Measurements from ENCODE around the gene GBE1. TPM values are rescaled to one million over a fixed set of nuclear protein-coding genes. Genes with fewer than 3 reads are reported as not detected.

The GBE1 gene
- total RNA-seq, 1 donor from 2014 or later, result 34.4 TPM

DNA sequence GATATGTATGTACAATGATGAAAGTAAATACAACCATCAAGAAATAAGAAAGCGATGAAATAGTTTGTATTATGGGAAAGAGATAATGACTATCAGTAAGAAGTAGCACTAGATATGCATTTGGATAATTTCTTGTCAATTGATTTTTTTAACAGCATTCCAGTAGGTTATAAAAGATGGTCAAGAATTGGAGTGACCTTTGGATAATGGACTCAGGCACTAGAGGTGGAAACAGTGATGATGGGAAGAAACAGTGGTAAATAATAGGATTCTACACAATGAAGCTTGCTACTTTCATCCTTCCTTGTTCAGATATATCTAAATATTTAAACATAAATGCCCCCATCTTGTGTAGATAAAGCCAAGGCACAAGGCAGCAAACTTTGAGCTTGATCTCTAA lies 101.4 kb downstream of the GBE1 start:
- H3K4me1 Mint-ChIP-seq, result peaks cover 2% of the 10 kb centered on the region
- Histone ChIP-seq H3K9ac (no peak overlapping the region), H2AFZ (replicated peaks) (no peak overlapping the region), H3F3A (ENCODE audit: low read depth) (no peaks in the 10 kb centered on the region), H3K4me3 (no peak overlapping the region), H3K4me2 (no peak overlapping the region), H3K27ac (no peak overlapping the region), H3K9me3 (ENCODE audit: low read depth) (no peaks in the 10 kb centered on the region), H3K4me1 (no peaks in the 10 kb centered on the region), H3K36me3 (no peaks in the 10 kb centered on the region), H3K27me3 (no peaks in the 10 kb centered on the region), H4K20me1 (ENCODE audit: low read depth) (no peaks in the 10 kb centered on the region), H3K79me2 (ENCODE audit: low read depth) (no peaks in the 10 kb centered on the region)
- H3K9me3 Mint-ChIP-seq, result no peaks in the 10 kb centered on the region
- H3K4me3 Mint-ChIP-seq, result no peak overlapping the region
- H3K27ac Mint-ChIP-seq, result no peak overlapping the region
- no peak for DNase-seq (ENCODE audit: low spot score)
- H3K27me3 Mint-ChIP-seq (ENCODE audit: insufficient read depth, low read depth), result no peaks in the 10 kb centered on the region
- no peak for TF ChIP-seq EZH2phosphoT487 (IDR thresholded peaks at IDR 0.05)
- TF ChIP-seq, protein P1, sequence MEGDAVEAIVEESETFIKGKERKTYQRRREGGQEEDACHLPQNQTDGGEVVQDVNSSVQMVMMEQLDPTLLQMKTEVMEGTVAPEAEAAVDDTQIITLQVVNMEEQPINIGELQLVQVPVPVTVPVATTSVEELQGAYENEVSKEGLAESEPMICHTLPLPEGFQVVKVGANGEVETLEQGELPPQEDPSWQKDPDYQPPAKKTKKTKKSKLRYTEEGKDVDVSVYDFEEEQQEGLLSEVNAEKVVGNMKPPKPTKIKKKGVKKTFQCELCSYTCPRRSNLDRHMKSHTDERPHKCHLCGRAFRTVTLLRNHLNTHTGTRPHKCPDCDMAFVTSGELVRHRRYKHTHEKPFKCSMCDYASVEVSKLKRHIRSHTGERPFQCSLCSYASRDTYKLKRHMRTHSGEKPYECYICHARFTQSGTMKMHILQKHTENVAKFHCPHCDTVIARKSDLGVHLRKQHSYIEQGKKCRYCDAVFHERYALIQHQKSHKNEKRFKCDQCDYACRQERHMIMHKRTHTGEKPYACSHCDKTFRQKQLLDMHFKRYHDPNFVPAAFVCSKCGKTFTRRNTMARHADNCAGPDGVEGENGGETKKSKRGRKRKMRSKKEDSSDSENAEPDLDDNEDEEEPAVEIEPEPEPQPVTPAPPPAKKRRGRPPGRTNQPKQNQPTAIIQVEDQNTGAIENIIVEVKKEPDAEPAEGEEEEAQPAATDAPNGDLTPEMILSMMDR (IDR thresholded peaks at IDR 0.05), result no peak
- TF ChIP-seq EZH2 (IDR thresholded peaks at IDR 0.05), result no peak
- no peaks in the 10 kb centered on the region for H3K36me3 Mint-ChIP-seq

DNA sequence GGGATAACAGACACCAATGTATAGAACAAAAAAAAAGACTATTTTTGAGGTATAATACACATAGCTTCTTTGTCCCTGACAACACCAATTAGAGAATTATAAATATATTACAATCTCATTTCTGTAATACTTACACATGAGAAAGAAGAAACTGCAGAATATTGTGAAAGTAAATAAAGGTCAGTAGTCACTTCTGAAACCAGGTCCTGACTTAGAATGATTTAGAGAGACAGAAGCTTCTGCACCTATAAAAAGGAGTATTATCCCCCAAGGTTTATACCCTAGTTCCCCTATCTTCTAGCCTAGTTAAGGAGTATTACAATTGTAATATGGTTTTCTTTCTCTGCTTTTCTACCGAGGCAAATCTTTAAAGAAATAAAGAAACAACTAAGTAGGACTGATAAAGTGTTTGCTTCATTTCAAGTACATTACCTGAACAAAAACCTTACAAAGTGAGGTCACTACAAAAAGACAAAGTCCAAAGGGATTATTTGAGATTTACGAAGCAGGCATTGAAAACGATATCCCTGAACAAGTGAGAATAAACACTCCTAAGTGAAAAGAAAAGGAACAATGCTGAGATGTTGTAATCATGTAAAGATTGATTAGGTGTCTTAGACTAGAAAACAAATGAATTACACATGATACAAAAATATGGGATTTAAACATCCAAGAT lies 103.0 kb downstream of the GBE1 start:
- H3K4me3 ChIP-seq, result no peak overlapping the region
- Mint-ChIP-seq H3K27ac (no peak overlapping the region), H3K27me3 (ENCODE audit: insufficient read depth, low read depth) (no peaks in the 10 kb centered on the region), H3K36me3 (no peaks in the 10 kb centered on the region), H3K4me1 (peaks cover 2% of the 10 kb centered on the region), H3K9me3 (no peaks in the 10 kb centered on the region), H3K4me3 (no peak overlapping the region)
- no peaks in the 10 kb centered on the region for H4K20me1 ChIP-seq (ENCODE audit: low read depth)
- no peak overlapping the region for H3K27ac ChIP-seq
- H3K4me1 ChIP-seq, result no peaks in the 10 kb centered on the region
- H3K9me3 ChIP-seq (ENCODE audit: low read depth), result no peaks in the 10 kb centered on the region
- H3F3A ChIP-seq (ENCODE audit: low read depth), result no peaks in the 10 kb centered on the region
- DNase-seq (ENCODE audit: low spot score), result no peak
- H3K79me2 ChIP-seq (ENCODE audit: low read depth), result no peaks in the 10 kb centered on the region
- no peak overlapping the region for H2AFZ ChIP-seq (replicated peaks)
- H3K9ac ChIP-seq, result no peak overlapping the region
- no peaks in the 10 kb centered on the region for H3K36me3 ChIP-seq
- H3K27me3 ChIP-seq, result no peaks in the 10 kb centered on the region
- TF ChIP-seq EZH2phosphoT487 (IDR thresholded peaks at IDR 0.05), result no peak
- TF ChIP-seq, protein P1 (IDR thresholded peaks at IDR 0.05), result no peak
- TF ChIP-seq EZH2 (IDR thresholded peaks at IDR 0.05), result no peak
- H3K4me2 ChIP-seq, result no peak overlapping the region

DNA sequence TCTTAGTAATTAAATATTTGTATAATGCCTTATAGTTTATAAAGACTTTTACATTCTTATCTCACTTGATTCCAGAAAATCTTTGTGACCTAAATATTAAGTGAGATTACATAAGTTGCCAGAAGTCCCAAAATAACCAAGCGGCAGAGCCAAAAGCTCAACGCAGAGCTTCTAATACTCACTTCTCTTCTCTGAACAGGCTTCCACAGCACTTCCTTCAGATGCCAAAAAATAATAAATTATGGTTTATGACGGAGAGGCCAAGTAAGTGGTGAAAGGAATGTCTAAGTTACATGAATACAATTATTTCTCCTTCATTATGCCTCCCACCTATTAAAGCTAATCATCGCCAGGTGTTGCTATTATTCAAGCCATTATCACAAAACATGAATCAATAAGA lies 110.3 kb downstream of the GBE1 start:
- H3K4me1 Mint-ChIP-seq, result no peaks in the 10 kb centered on the region
- Histone ChIP-seq H3K79me2 (ENCODE audit: low read depth) (no peaks in the 10 kb centered on the region), H3K36me3 (no peaks in the 10 kb centered on the region), H3K9me3 (ENCODE audit: low read depth) (no peaks in the 10 kb centered on the region), H4K20me1 (ENCODE audit: low read depth) (no peaks in the 10 kb centered on the region), H3K27me3 (no peaks in the 10 kb centered on the region), H3K27ac (no peak overlapping the region), H3K4me1 (no peaks in the 10 kb centered on the region), H3F3A (ENCODE audit: low read depth) (no peaks in the 10 kb centered on the region), H3K9ac (no peak overlapping the region), H2AFZ (replicated peaks) (no peak overlapping the region), H3K4me2 (no peak overlapping the region), H3K4me3 (no peak overlapping the region)
- H3K27me3 Mint-ChIP-seq (ENCODE audit: insufficient read depth, low read depth), result no peaks in the 10 kb centered on the region
- DNase-seq (ENCODE audit: low spot score), result no peak
- TF ChIP-seq EZH2 (IDR thresholded peaks at IDR 0.05), result no peak
- no peak for TF ChIP-seq EZH2phosphoT487 (IDR thresholded peaks at IDR 0.05)
- H3K27ac Mint-ChIP-seq, result no peak overlapping the region
- H3K4me3 Mint-ChIP-seq, result no peak overlapping the region
- H3K9me3 Mint-ChIP-seq, result no peaks in the 10 kb centered on the region
- no peaks in the 10 kb centered on the region for H3K36me3 Mint-ChIP-seq

DNA sequence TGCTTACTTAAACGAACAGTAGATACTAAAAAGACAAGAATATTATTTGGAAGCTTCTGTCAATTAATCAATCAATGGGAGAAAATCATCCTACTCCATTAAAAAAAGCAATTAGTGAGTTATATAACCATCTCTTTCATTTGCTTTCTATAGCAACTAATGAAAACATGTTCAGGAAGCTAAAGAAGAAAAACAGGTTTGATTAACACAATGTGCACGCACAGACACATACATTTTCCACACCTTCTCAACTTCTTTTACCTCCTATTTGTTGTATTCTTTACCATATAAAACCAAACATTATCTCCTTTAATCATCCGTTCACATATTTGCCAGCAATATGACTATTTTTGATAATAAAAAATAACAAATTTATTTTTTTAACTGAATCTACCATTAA lies 111.3 kb downstream of the GBE1 start:
- H3K27ac Mint-ChIP-seq, result no peak overlapping the region

More for the DNA sequence above, 111.3 kb downstream of the GBE1 start:
- TF ChIP-seq EZH2 (IDR thresholded peaks at IDR 0.05), result no peak
- TF ChIP-seq EZH2phosphoT487 (IDR thresholded peaks at IDR 0.05), result no peak
- TF ChIP-seq, protein P1 (IDR thresholded peaks at IDR 0.05), result no peak
- H3K4me3 ChIP-seq, result no peak overlapping the region
- Mint-ChIP-seq H3K9me3 (no peaks in the 10 kb centered on the region), H3K27me3 (ENCODE audit: insufficient read depth, low read depth) (no peaks in the 10 kb centered on the region), H3K4me1 (no peaks in the 10 kb centered on the region), H3K4me3 (no peak overlapping the region), H3K36me3 (no peaks in the 10 kb centered on the region)
- H3K27ac ChIP-seq, result no peak overlapping the region
- no peak overlapping the region for H2AFZ ChIP-seq (replicated peaks)
- no peak overlapping the region for H3K4me2 ChIP-seq
- no peaks in the 10 kb centered on the region for H3K27me3 ChIP-seq
- no peak overlapping the region for H3K9ac ChIP-seq
- no peaks in the 10 kb centered on the region for H3F3A ChIP-seq (ENCODE audit: low read depth)
- no peaks in the 10 kb centered on the region for H4K20me1 ChIP-seq (ENCODE audit: low read depth)
- no peaks in the 10 kb centered on the region for H3K9me3 ChIP-seq (ENCODE audit: low read depth)
- no peaks in the 10 kb centered on the region for H3K36me3 ChIP-seq
- DNase-seq (ENCODE audit: low spot score), result no peak
- H3K4me1 ChIP-seq, result peaks cover 4% of the 10 kb centered on the region
- no peaks in the 10 kb centered on the region for H3K79me2 ChIP-seq (ENCODE audit: low read depth)

Data from neural progenitor cell (in vitro differentiated cells).